Measurements from ENCODE around the gene MYL10. TPM values are rescaled to one million over a fixed set of nuclear protein-coding genes. Genes with fewer than 3 reads are reported as not detected.

Gene MYL10
- total RNA-seq, 1 donor = not detected

- no peak for TF ChIP-seq CTCF (IDR thresholded peaks at IDR 0.05; ENCODE audit: extremely low read depth, low read depth, low read length)
- H2AFZ ChIP-seq (ENCODE audit: low read length) = no peak overlapping the region
- peaks cover 12% of the 10 kb centered on the region for H3K27me3 ChIP-seq (ENCODE audit: insufficient read depth, low read length)
- H4K20me1 ChIP-seq (ENCODE audit: insufficient read depth, low read length) = no peaks in the 10 kb centered on the region
- no peaks in the 10 kb centered on the region for H3K9me3 ChIP-seq (ENCODE audit: low read depth, low read length)
- no peaks in the 10 kb centered on the region for H3K36me3 ChIP-seq (ENCODE audit: insufficient read depth, low read length)
- H3K4me1 ChIP-seq (ENCODE audit: insufficient read depth, low read length) = no peaks in the 10 kb centered on the region
- no peak overlapping the region for H3K4me2 ChIP-seq (ENCODE audit: insufficient read depth, low read length)
- H3K4me3 ChIP-seq (ENCODE audit: insufficient read depth, low read length) = no peak overlapping the region
- H3K79me2 ChIP-seq (ENCODE audit: insufficient read depth, low read length) = no peaks in the 10 kb centered on the region
- no peak for DNase-seq (ENCODE audit: insufficient read length, low spot score, missing footprints)
- H3K27ac ChIP-seq (ENCODE audit: low read depth, low read length) = no peak overlapping the region
Observed at GRCh38 chr7:101576998-101577397, 52.1 kb downstream of the MYL10 start.

GRCh38 chr7:101575721-101576120 lies 53.4 kb downstream of the MYL10 start:
- H3K4me1 ChIP-seq (ENCODE audit: insufficient read depth, low read length) = no peaks in the 10 kb centered on the region
- no peaks in the 10 kb centered on the region for H3K36me3 ChIP-seq (ENCODE audit: insufficient read depth, low read length)
- no peak overlapping the region for H2AFZ ChIP-seq (ENCODE audit: low read length)
- no peak for TF ChIP-seq CTCF (IDR thresholded peaks at IDR 0.05; ENCODE audit: extremely low read depth, low read depth, low read length)
- H3K27me3 ChIP-seq (ENCODE audit: insufficient read depth, low read length) = peaks cover 11% of the 10 kb centered on the region
- no peak overlapping the region for H3K27ac ChIP-seq (ENCODE audit: low read depth, low read length)
- no peaks in the 10 kb centered on the region for H3K9me3 ChIP-seq (ENCODE audit: low read depth, low read length)
- no peaks in the 10 kb centered on the region for H3K79me2 ChIP-seq (ENCODE audit: insufficient read depth, low read length)
- H4K20me1 ChIP-seq (ENCODE audit: insufficient read depth, low read length) = no peaks in the 10 kb centered on the region
- no peak for DNase-seq (ENCODE audit: insufficient read length, low spot score, missing footprints)
- H3K4me2 ChIP-seq (ENCODE audit: insufficient read depth, low read length) = no peak overlapping the region
- no peak overlapping the region for H3K4me3 ChIP-seq (ENCODE audit: insufficient read depth, low read length)

DNA sequence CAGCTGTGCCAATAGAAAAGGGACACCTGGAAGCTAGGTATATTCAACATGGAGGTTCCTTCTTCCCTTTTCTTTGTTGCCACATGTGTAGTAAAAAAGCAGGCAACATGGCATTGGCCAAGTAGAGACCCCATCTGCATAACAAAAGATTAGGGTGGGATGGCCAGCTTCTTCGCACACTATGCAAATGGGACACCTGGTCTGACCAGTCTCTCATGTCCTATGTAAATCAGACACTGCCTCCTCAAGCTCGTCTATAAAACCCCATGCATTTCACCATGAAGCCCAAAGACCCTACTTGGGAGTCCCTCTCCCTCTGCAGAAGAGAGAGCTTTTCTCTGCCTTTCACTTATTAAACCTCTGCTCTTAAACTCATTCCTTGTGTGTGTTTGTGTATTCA lies 53.9 kb downstream of the MYL10 start:
- no peak overlapping the region for H3K27ac ChIP-seq (ENCODE audit: low read depth, low read length)
- no peaks in the 10 kb centered on the region for H4K20me1 ChIP-seq (ENCODE audit: insufficient read depth, low read length)
- DNase-seq (ENCODE audit: insufficient read length, low spot score, missing footprints) = no peak
- no peak overlapping the region for H3K4me3 ChIP-seq (ENCODE audit: insufficient read depth, low read length)
- no peak overlapping the region for H3K4me2 ChIP-seq (ENCODE audit: insufficient read depth, low read length)
- no peak overlapping the region for H2AFZ ChIP-seq (ENCODE audit: low read length)
- H3K4me1 ChIP-seq (ENCODE audit: insufficient read depth, low read length) = no peaks in the 10 kb centered on the region
- no peak for TF ChIP-seq CTCF (IDR thresholded peaks at IDR 0.05; ENCODE audit: extremely low read depth, low read depth, low read length)
- H3K36me3 ChIP-seq (ENCODE audit: insufficient read depth, low read length) = no peaks in the 10 kb centered on the region
- H3K79me2 ChIP-seq (ENCODE audit: insufficient read depth, low read length) = no peaks in the 10 kb centered on the region
- H3K9me3 ChIP-seq (ENCODE audit: low read depth, low read length) = no peaks in the 10 kb centered on the region
- H3K27me3 ChIP-seq (ENCODE audit: insufficient read depth, low read length) = peaks cover 8% of the 10 kb centered on the region

GRCh38 chr7:101572156-101572555 lies 56.9 kb downstream of the MYL10 start:
- DNase-seq (ENCODE audit: insufficient read length, low spot score, missing footprints) = no peak
- H3K36me3 ChIP-seq (ENCODE audit: insufficient read depth, low read length) = no peaks in the 10 kb centered on the region
- no peaks in the 10 kb centered on the region for H3K79me2 ChIP-seq (ENCODE audit: insufficient read depth, low read length)
- peaks cover 4% of the 10 kb centered on the region for H3K27me3 ChIP-seq (ENCODE audit: insufficient read depth, low read length)
- TF ChIP-seq CTCF (IDR thresholded peaks at IDR 0.05; ENCODE audit: extremely low read depth, low read depth, low read length) = no peak
- H3K9me3 ChIP-seq (ENCODE audit: low read depth, low read length) = no peaks in the 10 kb centered on the region
- no peaks in the 10 kb centered on the region for H4K20me1 ChIP-seq (ENCODE audit: insufficient read depth, low read length)
- no peak overlapping the region for H2AFZ ChIP-seq (ENCODE audit: low read length)
- no peak overlapping the region for H3K4me3 ChIP-seq (ENCODE audit: insufficient read depth, low read length)
- no peak overlapping the region for H3K27ac ChIP-seq (ENCODE audit: low read depth, low read length)
- no peak overlapping the region for H3K4me2 ChIP-seq (ENCODE audit: insufficient read depth, low read length)
- no peaks in the 10 kb centered on the region for H3K4me1 ChIP-seq (ENCODE audit: insufficient read depth, low read length)
